HFF-Myc (cell line): ENCODE data around the gene DDX10.
A peak's percentile ranks its signal among the peaks of the same experiment; 100 is the strongest.

ENCODE experiments used
- DNase-seq: peaks from one replicate; pipeline ENCODE4 v3.0.0-alpha.2; 2011; ENCODE audit warnings: low read depth; ENCODE audit errors: extremely low read depth
- H3K4me3 ChIP-seq: replicated peaks from 2 replicates; pipeline ENCODE4 v1.5.1; 2011; ENCODE audit warnings: low read depth, mild to moderate bottlenecking, control low read depth, low read length
- CTCF ChIP-seq: IDR thresholded peaks from 2 replicates; pipeline ENCODE4 v1.5.1; 2012; ENCODE audit warnings: mild to moderate bottlenecking, low read depth, low read length, control low read depth; ENCODE audit errors: missing control alignments

The DDX10 gene

GRCh38 chr11:108693852-108694251, 29.0 kb downstream of the DDX10 start:
- no peak for DNase-seq
- TF ChIP-seq CTCF, result no peak
- H3K4me3 ChIP-seq, result no peak overlapping the region

- TF ChIP-seq CTCF, result no peak
- H3K4me3 ChIP-seq, result no peak overlapping the region
- DNase-seq, result no peak
Observed at GRCh38 chr11:108694846-108695245, 30.0 kb downstream of the DDX10 start.

- no peak overlapping the region for H3K4me3 ChIP-seq
- DNase-seq, result peak; percentile 55
- peak; percentile 89 for TF ChIP-seq CTCF
Observed at GRCh38 chr11:108697872-108698473, 33.1 kb downstream of the DDX10 start.

DNA sequence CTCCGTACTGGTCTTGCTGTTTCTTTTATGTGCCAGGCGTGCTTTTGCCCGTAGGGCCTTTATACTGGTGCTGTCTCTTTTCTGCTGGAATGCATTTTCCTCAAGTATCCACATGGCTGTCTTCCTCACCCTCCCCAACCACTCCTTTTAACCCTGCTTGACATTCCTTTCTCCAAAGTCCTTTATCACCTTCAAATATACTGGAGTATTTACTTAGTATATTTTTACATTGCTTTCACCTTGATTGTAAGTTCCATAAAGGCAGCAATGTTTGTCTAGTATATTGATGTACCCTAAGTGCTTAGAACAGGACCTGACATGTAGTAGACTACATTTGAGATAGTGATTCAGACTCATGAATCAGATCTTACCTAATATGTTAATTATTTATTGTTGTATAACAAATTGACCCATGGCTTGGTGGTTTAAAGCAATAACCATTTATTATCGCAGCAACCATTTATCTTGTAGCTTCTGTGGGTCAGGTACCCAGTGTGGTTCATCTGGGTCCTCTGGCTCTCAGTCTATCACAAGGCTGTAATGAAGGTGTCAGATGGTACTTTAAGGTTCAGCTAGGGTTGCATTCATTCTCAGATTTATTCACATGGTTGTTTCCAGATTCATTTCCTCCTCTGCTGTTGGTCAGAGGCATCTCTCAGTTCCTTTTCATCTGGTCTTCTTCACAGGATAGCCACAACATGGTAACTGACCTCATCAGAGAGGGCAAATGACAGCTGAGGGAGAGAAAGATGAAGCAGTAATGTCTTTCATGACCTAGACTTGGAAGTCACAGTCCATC, 34.2 kb downstream of the DDX10 start:
- H3K4me3 ChIP-seq, result no peak overlapping the region
- DNase-seq, result no peak
- no peak for TF ChIP-seq CTCF

DNA sequence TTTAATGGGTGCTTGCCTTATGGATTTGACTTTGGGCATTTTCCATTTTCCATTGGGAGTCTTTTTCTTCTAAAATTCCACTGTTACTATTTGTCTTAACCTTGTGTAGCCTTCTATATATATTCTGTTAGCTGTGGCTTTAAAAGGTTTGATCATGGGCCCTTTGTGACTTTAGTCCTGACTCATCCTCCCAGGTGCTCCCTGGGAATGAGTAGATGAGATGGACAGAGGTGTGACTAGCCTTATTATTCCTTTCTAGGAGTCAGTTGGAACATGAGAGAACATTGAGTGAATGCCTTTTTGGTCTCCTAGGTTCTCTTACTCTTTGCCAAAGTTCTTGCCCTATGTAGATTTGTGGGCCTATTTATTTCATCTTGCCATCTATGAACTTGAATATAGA, 39.0 kb downstream of the DDX10 start:
- H3K4me3 ChIP-seq, result no peak overlapping the region
- no peak for TF ChIP-seq CTCF
- no peak for DNase-seq

DNA sequence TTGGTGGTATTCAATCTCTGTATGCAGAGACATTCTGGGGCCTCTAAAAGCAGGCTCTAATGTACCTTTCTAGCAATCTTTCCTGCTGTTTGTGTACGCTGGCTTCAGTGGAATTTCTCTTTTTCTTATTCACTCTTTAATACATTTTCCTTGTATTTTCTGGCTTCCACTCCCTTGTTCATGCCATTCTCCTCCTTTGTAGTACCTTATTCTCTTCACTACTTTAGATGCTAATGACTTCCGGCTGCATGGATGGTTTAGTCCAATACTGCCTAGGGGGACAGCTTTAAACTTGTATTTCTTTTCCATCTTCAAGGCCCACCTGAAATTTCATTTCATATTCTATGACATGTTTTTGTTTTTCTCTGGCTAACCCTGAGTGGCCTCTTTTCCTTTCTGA, 40.2 kb downstream of the DDX10 start:
- DNase-seq, result no peak
- TF ChIP-seq CTCF, result no peak
- H3K4me3 ChIP-seq, result no peak overlapping the region
